MM.1S (cell line): ENCODE data around the gene THAP6.
"Not testable (repeated sequence)": the region's sequence is repeated elsewhere in the genome, so short reads cannot be mapped to it uniquely, and the experiment has no call there.

ENCODE experiments used
- DNase-seq: peaks from one replicate; pipeline ENCODE4 v3.0.0-alpha.2; 2015
- H2AFZ ChIP-seq: fragments of 300-600 bp; sonication (generic); 2 replicates; pipeline ENCODE4 v1.6.0; 2016; ENCODE audit warnings: antibody characterized with exemption, low read length
- H3F3A ChIP-seq: fragments of 300-600 bp; sonication (generic); 2 replicates; pipeline ENCODE4 v1.6.1; 2016; ENCODE audit warnings: mild to moderate bottlenecking, antibody characterized with exemption, low read length, moderate library complexity, mixed read lengths; ENCODE audit not compliant: insufficient read depth
- H3K27ac ChIP-seq: fragments of 300-600 bp; sonication (generic); 2 replicates; pipeline ENCODE4 v1.5.1; 2016; ENCODE audit warnings: mild to moderate bottlenecking, low read length
- H3K27me3 ChIP-seq: fragments of 300-600 bp; sonication (generic); replicated peaks from 2 replicates; pipeline ENCODE4 v1.6.0; 2016; ENCODE audit warnings: low read length; ENCODE audit not compliant: insufficient read depth
- H3K36me3 ChIP-seq: fragments of 300-600 bp; sonication (generic); replicated peaks from 2 replicates; pipeline ENCODE4 v1.6.1; 2016; ENCODE audit warnings: mild to moderate bottlenecking, low read length, mixed read lengths; ENCODE audit not compliant: insufficient read depth
- H3K4me1 ChIP-seq: fragments of 300-600 bp; sonication (generic); 2 replicates; pipeline ENCODE4 v1.6.1; 2016; ENCODE audit warnings: low read length, mixed read lengths
- H3K4me2 ChIP-seq: fragments of 300-600 bp; sonication (generic); 2 replicates; pipeline ENCODE4 v1.6.0; 2016; ENCODE audit warnings: low read depth, low read length
- H3K4me3 ChIP-seq: fragments of 300-600 bp; sonication (generic); 2 replicates; pipeline ENCODE4 v1.5.1; 2016; ENCODE audit warnings: low read length, mixed read lengths
- H3K79me2 ChIP-seq: fragments of 300-600 bp; sonication (generic); 2 replicates; pipeline ENCODE4 v1.6.1; 2016; ENCODE audit warnings: mixed run types, low read length, mixed read lengths
- H3K9ac ChIP-seq: fragments of 300-600 bp; sonication (generic); 2 replicates; pipeline ENCODE4 v1.6.1; 2016; ENCODE audit warnings: low read length, mixed read lengths
- H3K9me2 ChIP-seq: fragments of 300-600 bp; sonication (generic); replicated peaks from 2 replicates; pipeline ENCODE4 v1.6.1; 2016; ENCODE audit warnings: mild to moderate bottlenecking, low read length, mixed read lengths; ENCODE audit not compliant: insufficient read depth
- H3K9me3 ChIP-seq: fragments of 300-600 bp; sonication (generic); replicated peaks from 2 replicates; pipeline ENCODE4 v1.6.1; 2016; ENCODE audit warnings: mild to moderate bottlenecking, low read length, mixed read lengths; ENCODE audit not compliant: insufficient read depth
- H4K20me1 ChIP-seq: fragments of 300-600 bp; sonication (generic); 2 replicates; pipeline ENCODE4 v1.6.1; 2016; ENCODE audit warnings: mild to moderate bottlenecking, low read length, moderate library complexity, mixed read lengths; ENCODE audit not compliant: insufficient read depth
- CTCF ChIP-seq: fragments of 300-600 bp; sonication (generic); IDR thresholded peaks from 2 replicates; pipeline ENCODE4 v1.5.1; 2016; ENCODE audit warnings: antibody characterized with exemption, low read length, mixed read lengths
- EZH2 ChIP-seq: fragments of 300-600 bp; sonication (generic); optimal IDR thresholded peaks from 2 replicates; pipeline ENCODE3; 2017; ENCODE audit warnings: low read depth, mild to moderate bottlenecking, antibody characterized with exemption, low read length, mixed read lengths
- EZH2phosphoT487 ChIP-seq: fragments of 300-600 bp; sonication (generic); IDR thresholded peaks from 2 replicates; pipeline ENCODE4 v1.6.1; 2018; ENCODE audit warnings: antibody characterized with exemption, low read length

Gene THAP6

GRCh38 chr4:75527482-75527881 lies 13.2 kb downstream of the THAP6 start:
- H3K79me2 ChIP-seq, result no peaks in the 10 kb centered on the region

GRCh38 chr4:75530556-75531322 lies 16.5 kb downstream of the THAP6 start:
- Histone ChIP-seq H3K4me3 (no peak overlapping the region), H3K36me3 (peaks cover 5% of the 10 kb centered on the region; the same call in 1 of the 2 replicates), H3F3A (no peaks in the 10 kb centered on the region), H3K9me3 (no peaks in the 10 kb centered on the region), H3K27ac (no peak overlapping the region), H3K27me3 (no peaks in the 10 kb centered on the region), H4K20me1 (no peaks in the 10 kb centered on the region), H3K4me1 (no peaks in the 10 kb centered on the region), H2AFZ (no peak overlapping the region), H3K9me2 (no peaks in the 10 kb centered on the region), H3K79me2 (no peaks in the 10 kb centered on the region), H3K4me2 (no peak overlapping the region), H3K9ac (no peak overlapping the region)
- no peak for TF ChIP-seq CTCF
- no peak for TF ChIP-seq EZH2
- no peak for TF ChIP-seq EZH2phosphoT487
- DNase-seq, result no peak

More at GRCh38 chr4:75527482-75527881, 13.2 kb downstream of the THAP6 start:
- Histone ChIP-seq H3K9ac (no peak overlapping the region), H3K27ac (no peak overlapping the region), H3K9me3 (no peaks in the 10 kb centered on the region), H2AFZ (no peak overlapping the region), H3K36me3 (peaks cover 5% of the 10 kb centered on the region; the same call in 1 of the 2 replicates), H4K20me1 (no peaks in the 10 kb centered on the region), H3K4me1 (no peaks in the 10 kb centered on the region), H3K4me3 (no peak overlapping the region), H3K9me2 (no peaks in the 10 kb centered on the region), H3K4me2 (no peak overlapping the region), H3K27me3 (no peaks in the 10 kb centered on the region), H3F3A (no peaks in the 10 kb centered on the region)
- no peak for DNase-seq
- TF ChIP-seq CTCF (no peak), EZH2 (no peak), EZH2phosphoT487 (no peak)

GRCh38 chr4:75531536-75532143 lies 17.4 kb downstream of the THAP6 start:
- not testable (repeated sequence) for H3K27ac ChIP-seq, H4K20me1 ChIP-seq, H3K9ac ChIP-seq, H3K4me2 ChIP-seq, H3K4me1 ChIP-seq, DNase-seq, H3K79me2 ChIP-seq, H3K9me3 ChIP-seq, H3K27me3 ChIP-seq, H3K36me3 ChIP-seq, H3F3A ChIP-seq, H3K9me2 ChIP-seq, H2AFZ ChIP-seq, H3K4me3 ChIP-seq

- H3K4me2 ChIP-seq, H3K9me3 ChIP-seq, H3K36me3 ChIP-seq, H3K9ac ChIP-seq, H3K27me3 ChIP-seq, H2AFZ ChIP-seq, H4K20me1 ChIP-seq, H3K79me2 ChIP-seq, H3K27ac ChIP-seq, H3K4me1 ChIP-seq, H3F3A ChIP-seq, DNase-seq, H3K4me3 ChIP-seq, H3K9me2 ChIP-seq: not testable (repeated sequence)
These were observed 19.1 kb downstream of the THAP6 start for GRCh38 chr4:75533339-75533887.

GRCh38 chr4:75533926-75534325 lies 19.7 kb downstream of the THAP6 start:
- not testable (repeated sequence) for H3K36me3 ChIP-seq, H4K20me1 ChIP-seq, H2AFZ ChIP-seq, H3K27ac ChIP-seq, H3F3A ChIP-seq, H3K27me3 ChIP-seq, H3K4me3 ChIP-seq, H3K4me1 ChIP-seq, H3K4me2 ChIP-seq, H3K9me2 ChIP-seq, H3K9ac ChIP-seq, DNase-seq, H3K9me3 ChIP-seq, H3K79me2 ChIP-seq

GRCh38 chr4:75537308-75537707 lies 23.0 kb downstream of the THAP6 start:
- DNase-seq, H3K36me3 ChIP-seq, H3K27me3 ChIP-seq, H3K9ac ChIP-seq, H3K4me2 ChIP-seq, H3K79me2 ChIP-seq, H3K4me1 ChIP-seq, H3K27ac ChIP-seq, H3F3A ChIP-seq, H3K9me2 ChIP-seq, H3K9me3 ChIP-seq, H3K4me3 ChIP-seq, H2AFZ ChIP-seq, H4K20me1 ChIP-seq: not testable (repeated sequence)
